Activated CD4-positive, alpha-beta T cell treated with anti-CD3 and anti-CD28 coated beads, Interleukin-2, Interleukin-4, amounts not matched to agents 100 ng/mL and 50 ng/mL, durations not matched to agents 16 hours and 8 hours (primary cell): Measurements from ENCODE around the gene TIPIN.
"Not testable (repeated sequence)": the region's sequence is repeated elsewhere in the genome, so short reads cannot be mapped to it uniquely, and the experiment has no call there.

ENCODE experiments used
- DNase-seq: peaks from one replicate; pipeline ENCODE4 v3.0.0-alpha.2; 2020; ENCODE audit warnings: low spot score

TIPIN gene

DNA sequence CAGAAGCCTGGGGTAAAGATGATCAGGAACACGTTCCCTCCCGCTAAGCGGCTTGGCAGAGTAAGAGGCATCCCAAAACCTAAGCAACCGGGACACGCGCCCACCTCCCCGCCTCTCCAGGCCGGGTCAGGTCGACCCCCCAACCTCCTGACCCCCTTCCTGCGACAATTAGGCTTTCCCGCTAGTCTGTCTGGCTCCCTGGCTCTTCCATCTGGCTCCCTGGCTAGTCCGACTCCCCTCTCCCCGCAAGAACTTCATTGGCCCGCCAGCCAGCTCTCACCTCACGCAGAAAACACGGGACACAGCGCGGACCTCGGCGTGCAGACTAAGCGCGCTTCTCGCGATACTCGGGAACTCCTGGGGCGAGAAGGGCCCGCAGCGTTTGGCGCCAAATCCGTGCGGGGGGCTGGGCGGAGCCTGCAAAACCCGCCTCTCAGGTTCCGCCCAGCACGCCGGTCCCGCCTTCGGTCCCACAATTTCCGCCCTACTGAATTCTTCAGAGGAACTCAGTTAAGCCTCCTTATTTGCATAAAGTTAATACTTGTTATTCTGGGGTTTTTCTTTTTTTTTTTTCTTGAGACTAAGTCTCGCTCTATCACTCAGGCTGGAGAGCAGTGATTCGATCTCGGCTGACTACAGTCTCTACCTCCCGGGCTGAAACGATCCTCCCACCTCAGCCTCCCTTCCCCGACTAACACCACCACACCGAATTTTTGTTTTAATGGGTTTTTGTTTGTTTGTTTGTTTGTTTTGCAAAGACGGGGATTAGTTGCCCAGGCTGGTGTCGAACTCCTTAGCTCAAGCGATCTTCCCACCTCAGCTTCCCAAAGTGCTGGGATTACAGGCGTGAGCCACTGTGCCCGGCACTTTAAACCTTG lies at the start of gene TIPIN:
Gene TIPIN, minus strand, starts transcription at position 327 of the 878 bp plus-strand sequence. CDS start 3,738 bp downstream, outside the sequence.
- DNase-seq = peak; percentile 98

DNA sequence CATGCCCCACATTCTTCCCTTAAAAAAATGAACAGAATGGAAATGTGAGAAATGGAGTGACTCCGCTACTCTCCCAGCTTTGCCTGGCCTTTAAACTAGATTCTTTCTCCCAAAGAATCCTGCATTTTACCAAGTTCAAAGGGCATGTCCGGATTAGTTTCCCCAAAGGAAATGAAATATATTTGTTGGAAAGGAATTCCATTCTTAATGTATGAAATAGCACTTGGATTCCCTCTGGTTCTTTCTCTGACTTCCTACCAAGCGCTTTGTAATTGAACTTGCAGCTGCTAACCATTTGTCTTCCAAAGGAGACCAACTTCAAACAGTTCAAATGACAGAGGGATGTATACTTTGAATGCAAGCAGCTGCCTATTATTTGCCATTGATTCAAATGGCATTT lies 49.1 kb upstream of the TIPIN start:
- no peak for DNase-seq

- no peak for DNase-seq
These were observed 48.5 kb upstream of the TIPIN start for GRCh38 chr15:66405007-66405406.

DNA sequence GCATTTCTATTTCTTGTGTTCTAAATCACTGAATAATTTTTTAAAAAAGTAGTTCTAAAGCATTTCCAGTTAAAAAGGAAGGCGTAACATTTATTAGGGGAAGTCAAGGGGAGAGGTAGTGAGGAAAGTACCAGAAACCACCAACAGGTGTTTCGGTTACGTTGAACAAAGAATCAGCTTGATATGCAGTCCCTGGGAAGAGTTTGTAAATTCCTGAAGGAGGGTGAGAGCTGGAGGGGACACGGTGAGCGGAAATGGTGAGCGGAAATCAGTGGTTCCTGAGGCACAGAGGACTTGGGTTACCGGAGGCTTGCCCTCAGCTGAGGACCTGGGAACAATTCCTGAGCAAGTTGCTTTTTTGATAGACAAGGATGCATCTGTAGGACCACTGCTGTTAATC lies 48.0 kb upstream of the TIPIN start:
- DNase-seq = no peak

DNA sequence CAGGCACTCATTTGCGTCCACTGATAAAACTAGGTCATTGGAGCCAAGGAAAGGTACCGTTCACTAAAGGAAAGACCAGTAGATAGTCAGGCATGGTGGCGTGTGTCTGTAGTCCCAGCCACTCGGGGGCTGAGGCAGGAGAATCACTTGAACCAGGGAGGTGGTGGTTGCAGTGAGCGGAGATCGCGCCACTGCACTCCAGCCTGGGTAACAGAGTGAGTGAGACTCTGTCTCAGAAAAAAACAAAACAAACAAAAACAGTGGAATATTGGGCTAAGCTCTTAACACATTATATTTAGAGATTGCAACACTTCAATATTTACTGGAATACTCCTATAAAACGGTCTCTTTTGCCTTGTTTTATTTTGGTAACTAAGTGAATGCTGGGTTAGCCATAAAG lies 47.6 kb upstream of the TIPIN start:
- no peak for DNase-seq

GRCh38 chr15:66403323-66403722 lies 46.8 kb upstream of the TIPIN start:
- DNase-seq = no peak

DNA sequence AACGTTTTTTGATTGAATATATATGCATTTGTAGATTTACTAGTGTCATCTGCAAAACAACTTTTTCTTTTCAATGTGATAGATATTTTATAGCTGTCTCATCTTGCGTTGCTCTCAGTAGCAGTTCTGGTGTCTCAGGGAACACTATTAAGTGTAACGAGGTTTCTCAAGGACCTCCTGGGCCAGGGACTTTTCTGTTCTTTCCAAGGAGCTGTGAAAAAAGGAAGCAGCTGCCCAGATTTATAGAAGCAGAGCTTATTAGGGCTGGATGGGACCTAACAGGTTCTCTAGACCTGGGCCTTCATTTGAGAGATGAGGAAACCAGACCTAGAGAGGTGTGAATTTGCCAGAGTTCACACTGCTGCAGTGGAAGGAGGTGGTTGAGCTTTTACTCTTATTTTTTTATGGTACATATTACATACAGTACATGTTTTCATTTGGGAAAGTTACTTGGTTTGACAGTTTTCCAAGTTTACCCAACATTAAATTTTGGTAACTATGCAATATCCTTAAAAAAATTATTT lies 46.3 kb upstream of the TIPIN start:
- DNase-seq = no peak

- DNase-seq = no peak
These were observed 44.9 kb upstream of the TIPIN start for GRCh38 chr15:66401130-66402021.

- DNase-seq = no peak
These were observed 43.9 kb upstream of the TIPIN start for GRCh38 chr15:66400351-66400774.

- DNase-seq = no peak
These were observed 42.8 kb upstream of the TIPIN start for GRCh38 chr15:66399276-66399675.

DNA sequence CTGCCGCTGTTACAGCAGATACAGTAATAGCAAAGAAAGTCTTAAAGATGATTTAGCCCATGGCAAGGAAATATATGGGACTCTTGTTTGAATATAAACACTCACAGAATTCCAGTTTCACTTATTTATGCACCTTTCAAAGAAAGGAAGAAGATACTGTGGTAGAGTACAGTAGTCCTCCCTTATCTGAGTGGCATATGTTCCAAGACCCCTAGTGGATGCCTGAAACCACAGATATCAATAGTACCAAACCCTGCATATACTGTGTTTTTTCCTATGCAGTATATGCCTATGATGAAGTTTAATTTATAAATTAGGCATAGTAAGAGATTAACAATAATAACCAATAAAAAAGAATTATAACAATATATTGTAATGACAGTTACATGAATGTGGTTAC lies 38.4 kb upstream of the TIPIN start:
- DNase-seq = no peak

DNA sequence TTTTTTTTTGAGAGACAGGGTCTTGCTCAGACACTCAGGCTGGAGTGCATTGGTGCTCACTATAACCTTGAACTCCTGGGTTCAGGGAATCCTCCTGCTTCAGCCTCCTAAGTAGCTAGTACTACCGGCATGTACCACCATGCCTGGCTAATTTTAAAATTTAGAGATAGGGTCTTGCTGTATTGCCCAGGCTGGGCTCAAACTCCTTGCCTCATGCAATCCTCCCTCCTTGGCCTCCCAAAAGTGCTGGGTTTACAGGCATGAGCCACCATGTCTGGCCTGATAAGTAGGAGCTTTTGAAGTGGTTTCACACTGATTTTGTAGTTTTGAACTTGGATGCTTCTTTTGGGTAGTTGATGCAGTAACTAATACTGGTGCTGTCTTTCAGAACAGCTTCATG lies 38.0 kb upstream of the TIPIN start:
- DNase-seq = no peak

GRCh38 chr15:66393037-66393436 lies 36.6 kb upstream of the TIPIN start:
- not testable (repeated sequence) for DNase-seq

GRCh38 chr15:66390678-66391077 lies 34.2 kb upstream of the TIPIN start:
- peak; percentile 67 for DNase-seq

DNA sequence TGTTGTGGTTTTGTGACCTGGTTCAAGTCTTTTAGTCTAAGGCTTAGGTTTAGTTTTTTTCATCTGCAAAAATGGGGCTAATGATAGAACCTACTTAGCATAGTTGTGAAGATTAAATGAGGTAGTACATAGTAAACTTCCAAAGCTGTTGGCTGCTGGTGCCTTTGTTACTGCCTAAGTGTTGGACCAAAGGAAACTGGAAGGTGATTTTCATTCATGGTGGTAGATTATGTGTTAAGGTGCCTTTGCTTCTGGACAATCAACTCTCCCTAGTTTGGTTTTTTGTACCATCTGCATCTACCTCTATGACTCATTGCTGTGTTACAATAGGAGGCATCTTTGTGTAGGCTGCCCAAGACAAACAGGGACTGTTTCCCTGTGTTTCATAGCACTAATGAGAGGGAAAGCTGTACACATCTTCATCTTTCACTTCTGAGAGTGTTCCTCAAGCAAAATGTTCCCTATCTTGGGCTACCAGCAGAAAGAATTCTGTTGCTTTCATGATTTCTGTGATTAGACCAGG lies 33.4 kb upstream of the TIPIN start:
- DNase-seq = peak; percentile 66

DNA sequence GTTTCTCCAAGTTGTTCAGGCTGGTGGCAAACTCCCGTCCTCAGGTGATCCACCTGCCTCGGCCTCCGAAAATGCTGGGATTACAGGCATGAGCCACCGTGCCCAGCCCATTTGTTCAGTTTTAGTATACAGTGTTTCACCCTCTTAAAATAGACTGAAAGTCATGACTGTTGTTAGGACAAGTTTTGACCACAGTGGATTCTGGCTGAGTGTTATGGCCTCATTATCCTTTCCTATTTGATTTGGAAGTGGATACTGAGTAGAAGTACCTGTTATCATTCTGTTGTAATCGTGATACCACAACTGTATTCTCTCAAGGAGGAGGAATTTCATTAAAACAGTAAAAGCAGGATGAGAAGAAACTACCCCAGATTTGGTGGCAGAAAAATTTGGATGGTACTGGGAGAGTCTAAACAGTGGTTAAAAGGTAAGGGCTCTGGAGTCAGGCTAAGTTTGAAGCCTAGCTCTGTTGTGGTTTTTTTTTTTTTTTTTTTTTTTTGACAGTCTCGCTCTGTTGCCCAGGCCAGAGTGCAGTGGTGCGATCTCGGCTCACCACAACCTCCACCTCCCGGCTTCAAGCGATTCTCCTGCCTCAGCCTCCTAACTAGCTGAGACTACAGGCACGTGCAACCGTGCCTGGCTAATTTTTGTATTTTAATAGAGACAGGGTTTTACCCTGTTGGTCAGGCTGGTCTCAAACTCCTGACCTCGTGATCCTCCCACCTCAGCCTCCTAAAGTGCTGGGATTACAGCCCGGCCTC lies 32.8 kb upstream of the TIPIN start:
- peak; percentile 47 for DNase-seq

DNA sequence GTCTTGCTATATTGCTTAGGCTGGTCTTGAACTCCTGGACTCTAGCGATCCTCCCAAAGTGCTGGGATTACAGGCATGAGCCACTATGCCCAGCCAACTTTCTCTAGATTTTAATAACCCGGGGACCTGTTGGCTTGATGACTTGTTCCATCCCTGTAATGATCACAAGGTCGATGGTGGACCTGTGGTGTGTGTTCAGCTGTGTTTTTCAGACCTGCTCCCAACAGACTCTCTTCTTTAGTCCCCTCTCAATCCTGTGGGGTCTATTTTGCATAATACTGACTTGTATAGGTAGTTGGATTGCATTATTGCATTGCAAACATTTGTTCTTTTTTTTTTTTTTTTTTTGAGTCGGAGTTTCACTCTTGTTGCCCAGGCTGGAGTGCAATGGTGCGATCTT lies 32.1 kb upstream of the TIPIN start:
- no peak for DNase-seq

DNA sequence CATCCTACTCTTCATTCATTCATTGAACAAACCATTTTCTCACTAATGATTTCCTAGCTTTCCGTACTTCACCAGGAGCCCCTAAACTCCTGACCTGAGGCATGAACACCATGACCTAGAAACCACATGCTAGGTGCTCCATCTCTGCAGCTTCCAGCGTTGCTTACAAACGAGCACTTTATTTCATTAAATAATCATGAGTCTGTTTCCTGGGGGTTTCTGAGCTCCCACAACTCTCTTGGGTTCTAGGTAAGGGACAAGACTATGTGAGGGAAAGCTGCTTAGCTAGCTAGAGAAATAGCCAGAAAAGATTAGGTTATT lies 31.5 kb upstream of the TIPIN start:
- DNase-seq = no peak

DNA sequence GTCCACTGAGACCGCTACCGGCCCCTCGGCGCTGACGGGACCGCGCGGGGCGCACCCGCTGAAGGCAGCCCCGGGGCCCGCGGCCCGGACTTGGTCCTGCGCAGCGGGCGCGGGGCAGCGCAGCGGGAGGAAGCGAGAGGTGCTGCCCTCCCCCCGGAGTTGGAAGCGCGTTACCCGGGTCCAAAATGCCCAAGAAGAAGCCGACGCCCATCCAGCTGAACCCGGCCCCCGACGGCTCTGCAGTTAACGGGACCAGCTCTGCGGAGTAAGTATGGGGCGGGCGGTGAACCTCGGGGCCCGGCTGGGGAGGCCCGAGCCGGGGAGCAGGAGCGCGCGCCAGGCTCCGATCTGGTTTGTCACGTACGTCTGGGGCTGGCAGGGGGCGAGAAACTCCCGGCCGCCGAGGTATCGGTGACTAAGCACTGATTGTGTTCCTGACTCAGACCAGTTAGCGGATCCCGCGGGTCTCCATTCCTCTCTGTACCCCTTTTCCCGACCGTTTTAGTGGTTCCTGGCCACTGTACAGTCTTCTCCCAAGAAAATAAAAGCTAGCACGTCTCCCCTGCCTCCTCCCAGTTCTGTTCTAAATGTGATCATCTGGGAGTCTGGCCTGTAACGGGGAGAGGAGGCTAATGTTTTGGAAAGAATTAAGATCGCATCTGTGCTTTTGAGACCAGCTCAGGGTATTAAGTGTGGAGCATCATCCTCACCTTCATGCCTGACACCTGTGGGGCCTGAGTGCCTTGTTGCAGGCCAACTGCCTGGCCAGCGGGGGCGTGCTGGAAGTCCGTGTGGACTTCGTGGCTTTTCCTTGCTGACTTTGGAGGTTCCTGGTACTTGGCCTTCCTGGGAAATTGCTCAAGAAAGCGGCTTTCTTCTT lies 30.9 kb upstream of the TIPIN start:
- peak; percentile 64 for DNase-seq

GRCh38 chr15:66386204-66387123 lies 30.0 kb upstream of the TIPIN start, which contains the start of gene MAP2K1:
TSS of gene MAP2K1 (plus strand) at chr15:66386912. CDS start at chr15:66387348, 436 bp downstream.
- peak; percentile 99 for DNase-seq
